A549 (cell line): ENCODE results near the gene RNF113A. TPM values are rescaled to one million over a fixed set of nuclear protein-coding genes. Genes with fewer than 3 reads are reported as not detected.

Source experiments
- ATAC-seq, 2 experiments: fragments of 200-7000 bp in 1 of 2; fragments of >200 bp in 1 of 2; cut with Nextera tagmentation in 1 of 2; cut with Tn5 transposase in 1 of 2; 3 replicates each; pipeline versions ENCODE4 v1.8.0 to v1.9.1; 2018 to 2020; ENCODE audit warnings: mild to moderate bottlenecking in 1 of 2, moderate library complexity in 1 of 2
- CTCF ChIA-PET: fragments of 300-600 bp; sonication (Branson Sonifier 250); formaldehyde crosslinking; extraction: SDS; loops from one replicate; lab custom pipeline; 2021; ENCODE audit warnings: antibody characterized with exemption, inconsistent platforms; lab: Yijun Ruan, JAX
- POLR2A ChIA-PET: fragments of 350-600 bp; formaldehyde crosslinking; extraction: SDS; loops from one replicate; lab custom pipeline; 2021; ENCODE audit warnings: antibody characterized with exemption, inconsistent platforms; lab: Yijun Ruan, JAX
- DNase-seq, 2 experiments: peaks; one replicate each; pipeline versions ENCODE4 v3.0.0 to v3.0.0-alpha.2; 2011 to 2016; ENCODE audit warnings: low read depth in 1 of 2, low spot score in 1 of 2
- FAIRE-seq: peaks from 2 replicates; lab custom pipeline; 2011; peaks lifted over from hg19 to GRCh38; lab: Jason Lieb, UNC
- H3K27ac ChIP-seq, 2 experiments: fragments of >200 bp; sonication (Bioruptor Twin); formaldehyde crosslinking; 3 replicates each; pipeline ENCODE4 v1.5.1; 2016 to 2017
- H3K4me1 ChIP-seq: fragments of >200 bp; sonication (Bioruptor Twin); formaldehyde crosslinking; 3 replicates; pipeline ENCODE4 v1.6.1; 2016
- H3K4me2 ChIP-seq: fragments of >200 bp; sonication (Bioruptor Twin); formaldehyde crosslinking; 3 replicates; pipeline ENCODE4 v1.6.1; 2016
- H3K4me3 ChIP-seq: fragments of >200 bp; sonication (Bioruptor Twin); formaldehyde crosslinking; 3 replicates; pipeline ENCODE4 v1.5.1; 2016
- H3K9me3 ChIP-seq: fragments of >200 bp; sonication (Bioruptor Twin); formaldehyde crosslinking; 3 replicates; pipeline ENCODE4 v1.6.1; 2016
- EHF ChIP-seq: fragments of 250-450 bp; sonication (Bioruptor Pico); IDR thresholded peaks from 2 replicates; pipeline ENCODE4 v1.5.0; 2020; ENCODE audit warnings: mild to moderate bottlenecking
- FOSL2 ChIP-seq, 2 experiments: fragments of 450-650 bp in 1 of 2; fragments of >200 bp in 1 of 2; sonication (Bioruptor Twin) in 1 of 2; formaldehyde crosslinking; IDR thresholded peaks; 2 replicates each; pipeline versions ENCODE4 v1.5.0 to v1.6.1; 2016 to 2020; ENCODE audit warnings: mild to moderate bottlenecking in 1 of 2, moderate library complexity in 1 of 2
- HES2 ChIP-seq: fragments of >200 bp; sonication (Bioruptor Twin); formaldehyde crosslinking; IDR thresholded peaks from 2 replicates; pipeline ENCODE4 v1.6.1; 2016
- HOXB5 ChIP-seq: fragments of 250-450 bp; sonication (Bioruptor Pico); IDR thresholded peaks from 2 replicates; pipeline ENCODE4 v1.5.0; 2020; ENCODE audit warnings: mild to moderate bottlenecking, moderate library complexity
- NFE2L2 ChIP-seq: fragments of 150-350 bp; conservative IDR thresholded peaks from 2 replicates; pipeline ENCODE4 v1.6.1; 2014; ENCODE audit warnings: low read length
- PHF8 ChIP-seq: fragments of 200-600 bp; sonication (generic); IDR thresholded peaks from 2 replicates; pipeline ENCODE4 v1.6.1; 2016; ENCODE audit warnings: low read depth, mild to moderate bottlenecking, antibody characterized with exemption, moderate library complexity, borderline replicate concordance
- RAD21 ChIP-seq, 2 experiments: fragments of >200 bp in 1 of 2; sonication (Bioruptor Twin) in 1 of 2; formaldehyde crosslinking in 1 of 2; IDR thresholded peaks in 1 of 2; conservative IDR thresholded peaks in 1 of 2; 2 replicates in 1 of 2; 3 replicates in 1 of 2; pipeline ENCODE4 v1.6.1; 2012 to 2018; ENCODE audit warnings: inconsistent platforms in 1 of 2
- REST ChIP-seq: fragments of 200-600 bp; sonication (generic); IDR thresholded peaks from 2 replicates; pipeline ENCODE4 v1.6.1; 2016; ENCODE audit warnings: antibody characterized with exemption, mild to moderate bottlenecking, moderate library complexity
- SMC3 ChIP-seq: fragments of >200 bp; sonication (Bioruptor Twin); formaldehyde crosslinking; IDR thresholded peaks from 3 replicates; pipeline ENCODE4 v1.6.1; 2018; ENCODE audit warnings: inconsistent platforms
- ZNF302 ChIP-seq: fragments of 250-450 bp; sonication (Bioruptor Pico); IDR thresholded peaks from 2 replicates; pipeline ENCODE4 v1.9.0; 2021; ENCODE audit warnings: inconsistent platforms, mild to moderate bottlenecking, moderate library complexity
- WGBS: methylation state at CpG from one replicate; pipeline ENCODE4 v1.1.6; 2017; ENCODE audit errors: missing lambda C conversion rate; 5-methylcytosine and 5-hydroxymethylcytosine counted together
- polyA plus RNA-seq, 4 experiments: library from polyadenylated mRNA; depleted of rRNA in 3 of 4; stranded (reverse); fragments of >200 nt; fragmentation: RNase III in 1 of 4; extraction: RNeasy Plus Mini Kit Qiagen cat#74134 plus additional on column Dnase treatment in 1 of 4; gene quantifications; 2 replicates in 3 of 4; 3 replicates in 1 of 4; pipeline ENCODE4 v1.2.3, GENCODE V29; 2011 to 2017
- TF ChIP-seq, protein P1 (sequence below): fragments of >200 bp; sonication (Bioruptor Twin); formaldehyde crosslinking; IDR thresholded peaks from 3 replicates; pipeline ENCODE4 v1.5.1; 2016

RNF113A gene
- polyA plus RNA-seq, 2 of the 4 experiments (the other 2 are of a cell fraction) = 18.4 to 18.5 TPM

DNA sequence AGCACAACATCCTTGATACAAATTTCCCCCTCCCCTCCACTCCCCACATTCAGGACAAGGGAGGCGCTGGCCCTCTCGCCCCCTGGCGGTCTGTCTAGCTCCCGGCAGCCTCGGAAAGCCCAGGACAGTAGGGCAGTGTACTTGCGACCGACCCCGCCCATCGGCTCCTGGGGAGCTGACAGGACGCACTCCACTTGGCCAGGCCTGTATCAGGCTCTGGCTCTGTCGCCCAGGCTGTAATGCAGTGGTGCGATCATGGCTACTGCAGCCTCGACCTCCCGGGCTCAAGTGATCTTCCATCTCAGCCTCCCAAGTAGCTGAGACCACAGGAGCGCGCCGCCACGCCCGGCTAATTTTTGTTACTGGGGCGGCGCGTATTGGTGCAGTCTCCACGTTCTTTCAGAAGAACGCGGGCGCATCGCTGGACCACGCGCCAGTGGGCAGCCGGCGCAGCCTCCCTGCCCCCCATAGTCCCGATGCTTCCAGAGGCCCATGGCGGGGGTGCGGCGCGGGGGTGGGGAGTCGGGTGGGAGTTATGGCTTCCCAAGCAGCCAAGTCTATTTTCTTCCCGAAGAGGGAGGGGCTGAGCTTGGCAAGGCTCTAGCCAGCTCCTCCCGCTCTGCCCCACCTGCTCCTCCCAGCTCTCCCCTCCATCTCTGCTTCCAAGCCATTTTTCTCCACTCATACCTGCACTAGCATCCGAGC, 16.3 kb upstream of the RNF113A start:
- FAIRE-seq (peak; percentile 94), DNase-seq (peak; percentile 78 to 84), ATAC-seq (peak; percentile 99)
- POLR2A ChIA-PET = interaction anchor here (0.6 to 1.5 kb wide), 5 partner anchors 9 to 97 kb away, joined by 3 to 12 read pairs (median 3); partner anchors contain the start of genes NDUFA1, RNF113A, RPL39 and UPF3B
- CTCF ChIA-PET = interaction anchor here (0.6 to 2.0 kb wide), 34 partner anchors 8 to 1576 kb away, joined by 3 to 11 read pairs (median 4); partner anchors contain the start of genes SOWAHD and UPF3B
- Histone ChIP-seq H3K4me3 (peak overlapping the region; percentile 57), H3K9me3 (no peaks in the 10 kb centered on the region), H3K4me2 (peak overlapping the region; percentile 70), H3K27ac (peak overlapping the region; percentile 62 to 87), H3K4me1 (no peaks in the 10 kb centered on the region)
- WGBS = 0% methylated on average over 8 of the region's 40 CpGs
- TF ChIP-seq NFE2L2 (no peak), RAD21 (conservative IDR thresholded peaks at IDR 0.05 in 1 of 2, IDR thresholded peaks at IDR 0.05 in 1 of 2) (peak; percentile 21 to 41; a peak in 3 of 5 replicates), SMC3 (peak; percentile 33; the same call in 2 of the 3 replicates), FOSL2 (IDR thresholded peaks at IDR 0.05) (no peak), FOSL2 (CRISPR knock-in tag; IDR thresholded peaks at IDR 0.05) (no peak), ZNF302 (CRISPR knock-in tag) (no peak), PHF8 (peak; percentile 25; the same call in 1 of the 2 replicates), HES2 (no peak)
- TF ChIP-seq, protein P1, sequence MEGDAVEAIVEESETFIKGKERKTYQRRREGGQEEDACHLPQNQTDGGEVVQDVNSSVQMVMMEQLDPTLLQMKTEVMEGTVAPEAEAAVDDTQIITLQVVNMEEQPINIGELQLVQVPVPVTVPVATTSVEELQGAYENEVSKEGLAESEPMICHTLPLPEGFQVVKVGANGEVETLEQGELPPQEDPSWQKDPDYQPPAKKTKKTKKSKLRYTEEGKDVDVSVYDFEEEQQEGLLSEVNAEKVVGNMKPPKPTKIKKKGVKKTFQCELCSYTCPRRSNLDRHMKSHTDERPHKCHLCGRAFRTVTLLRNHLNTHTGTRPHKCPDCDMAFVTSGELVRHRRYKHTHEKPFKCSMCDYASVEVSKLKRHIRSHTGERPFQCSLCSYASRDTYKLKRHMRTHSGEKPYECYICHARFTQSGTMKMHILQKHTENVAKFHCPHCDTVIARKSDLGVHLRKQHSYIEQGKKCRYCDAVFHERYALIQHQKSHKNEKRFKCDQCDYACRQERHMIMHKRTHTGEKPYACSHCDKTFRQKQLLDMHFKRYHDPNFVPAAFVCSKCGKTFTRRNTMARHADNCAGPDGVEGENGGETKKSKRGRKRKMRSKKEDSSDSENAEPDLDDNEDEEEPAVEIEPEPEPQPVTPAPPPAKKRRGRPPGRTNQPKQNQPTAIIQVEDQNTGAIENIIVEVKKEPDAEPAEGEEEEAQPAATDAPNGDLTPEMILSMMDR = peak; percentile 53

GRCh38 chrX:119885554-119886428, 14.3 kb upstream of the RNF113A start:
- H3K9me3 ChIP-seq = no peaks in the 10 kb centered on the region
- 78% methylated on average over 11 of the region's 11 CpGs for WGBS
- DNase-seq = peak in 1 of 2 experiments; percentile 72
- FAIRE-seq = peak; percentile 89
- ATAC-seq = no peak
- no peak overlapping the region for H3K4me3 ChIP-seq
- H3K4me2 ChIP-seq = peak overlapping the region; percentile 36; the same call in 1 of the 3 replicates
- TF ChIP-seq EHF (CRISPR knock-in tag) = 0 out of 2 replicates have a peak, but pooled peaks have one; percentile 29
- TF ChIP-seq HOXB5 (CRISPR knock-in tag) = 0 out of 2 replicates have a peak, but pooled peaks have one; percentile 33
- TF ChIP-seq REST = no peak
- no peak for TF ChIP-seq SMC3
- POLR2A ChIA-PET = no interaction called here
- no peaks in the 10 kb centered on the region for H3K4me1 ChIP-seq
- no peak overlapping the region for H3K27ac ChIP-seq
- CTCF ChIA-PET = interaction anchor here (0.6 kb wide), 1 partner anchor 1121 kb away, joined by 4 read pairs; no protein-coding TSS in a partner anchor
